Stimulated activated CD8-positive, alpha-beta memory T cell treated with anti-CD3 and anti-CD28 coated beads, Interleukin-4, amount 100 ng/mL, for 4 hours (primary cell): ENCODE data around the gene NCKAP5.

Experiments used
- DNase-seq, 2 donors: peaks; one replicate each; pipeline ENCODE4 v3.0.0-alpha.2; 2020; ENCODE audit warnings: low read depth in 2 of 2, low spot score in 1 of 2

Gene NCKAP5

GRCh38 chr2:133167990-133168389 is 400.3 kb downstream of the NCKAP5 start:
- no peak for DNase-seq

GRCh38 chr2:133167223-133167622 is 401.0 kb downstream of the NCKAP5 start:
- DNase-seq: no peak

GRCh38 chr2:133166031-133166430 is 402.2 kb downstream of the NCKAP5 start:
- no peak for DNase-seq

- no peak for DNase-seq
Observed at GRCh38 chr2:133163111-133163510, 405.2 kb downstream of the NCKAP5 start.

- no peak for DNase-seq
Observed at GRCh38 chr2:133158442-133158841, 409.8 kb downstream of the NCKAP5 start.

GRCh38 chr2:133158024-133158423 is 410.2 kb downstream of the NCKAP5 start:
- no peak for DNase-seq

GRCh38 chr2:133157141-133157540 is 411.1 kb downstream of the NCKAP5 start:
- DNase-seq: no peak

- DNase-seq: no peak
Observed at GRCh38 chr2:133152801-133153200, 415.5 kb downstream of the NCKAP5 start.

- DNase-seq: no peak
Observed at GRCh38 chr2:133148187-133148586, 420.1 kb downstream of the NCKAP5 start.

- DNase-seq: no peak
Observed at GRCh38 chr2:133146893-133147292, 421.4 kb downstream of the NCKAP5 start.

GRCh38 chr2:133143645-133144044 is 424.6 kb downstream of the NCKAP5 start:
- DNase-seq: no peak

- DNase-seq: no peak
Observed at GRCh38 chr2:133142087-133142486, 426.2 kb downstream of the NCKAP5 start.

GRCh38 chr2:133140620-133141019 is 427.6 kb downstream of the NCKAP5 start:
- DNase-seq: no peak

- no peak for DNase-seq
Observed at GRCh38 chr2:133139847-133140533, 428.3 kb downstream of the NCKAP5 start.

- DNase-seq: no peak
Observed at GRCh38 chr2:133138693-133139092, 429.6 kb downstream of the NCKAP5 start.

GRCh38 chr2:133135035-133135654 is 433.1 kb downstream of the NCKAP5 start:
- DNase-seq: no peak

GRCh38 chr2:133130548-133131246 is 437.6 kb downstream of the NCKAP5 start:
- DNase-seq: no peak

GRCh38 chr2:133124446-133124845 is 443.8 kb downstream of the NCKAP5 start:
- no peak for DNase-seq

- no peak for DNase-seq
Observed at GRCh38 chr2:133123904-133124303, 444.4 kb downstream of the NCKAP5 start.

- no peak for DNase-seq
Observed at GRCh38 chr2:133123393-133123792, 444.9 kb downstream of the NCKAP5 start.

- no peak for DNase-seq
Observed at GRCh38 chr2:133122529-133122928, 445.7 kb downstream of the NCKAP5 start.

GRCh38 chr2:133120310-133120709 is 448.0 kb downstream of the NCKAP5 start:
- no peak for DNase-seq
